GM23338 (cell line): ENCODE measurements around the gene MAST4. TPM values are rescaled to one million over a fixed set of nuclear protein-coding genes. Genes with fewer than 3 reads are reported as not detected.

Experiments used
- ATAC-seq: fragments of 200-7000 bp; cut with Tn5 transposase; 3 replicates; pipeline ENCODE4 v1.9.1; 2020
- DNase-seq: peaks from one replicate; pipeline ENCODE4 v3.0.0-alpha.2; 2015; ENCODE audit warnings: low spot score
- H2AFZ ChIP-seq: fragments of 200-600 bp; sonication (generic); 2 replicates; pipeline ENCODE4 v1.8.0; 2016; ENCODE audit warnings: antibody characterized with exemption, mild to moderate bottlenecking, moderate library complexity
- H3F3A ChIP-seq: fragments of 200-600 bp; sonication (generic); replicated peaks from 2 replicates; pipeline ENCODE4 v1.8.0; 2017; ENCODE audit warnings: antibody characterized with exemption, mixed run types, low read depth
- H3K27ac ChIP-seq: fragments of 200-600 bp; sonication (generic); 2 replicates; pipeline ENCODE4 v1.6.1; 2016; ENCODE audit warnings: low read depth
- H3K27me3 ChIP-seq: fragments of 200-600 bp; sonication (generic); 2 replicates; pipeline ENCODE4 v1.8.0; 2016; ENCODE audit warnings: mild to moderate bottlenecking, mixed run types, moderate library complexity; ENCODE audit not compliant: insufficient read depth
- H3K36me3 ChIP-seq: fragments of 200-600 bp; sonication (generic); 2 replicates; pipeline ENCODE4 v1.8.0; 2016; ENCODE audit warnings: mild to moderate bottlenecking; ENCODE audit not compliant: insufficient read depth
- H3K4me1 ChIP-seq: fragments of 200-600 bp; sonication (generic); 2 replicates; pipeline ENCODE4 v1.8.0; 2016; ENCODE audit warnings: mild to moderate bottlenecking, moderate library complexity; ENCODE audit not compliant: insufficient read depth
- H3K4me2 ChIP-seq: fragments of 200-600 bp; sonication (generic); 2 replicates; pipeline ENCODE4 v1.7.1; 2017; ENCODE audit warnings: mixed run types
- H3K4me3 ChIP-seq: fragments of 200-600 bp; sonication (generic); 2 replicates; pipeline ENCODE4 v1.6.1; 2016; ENCODE audit warnings: mixed run types
- H3K79me2 ChIP-seq: fragments of 200-600 bp; sonication (generic); replicated peaks from 2 replicates; pipeline ENCODE4 v1.8.0; 2017; ENCODE audit warnings: mild to moderate bottlenecking; ENCODE audit not compliant: insufficient read depth
- H3K9me2 ChIP-seq: fragments of 200-600 bp; sonication (generic); 2 replicates; pipeline ENCODE4 v1.8.0; 2017; ENCODE audit not compliant: insufficient read depth
- H4K20me1 ChIP-seq: fragments of 200-600 bp; sonication (generic); replicated peaks from 2 replicates; pipeline ENCODE4 v1.8.0; 2017; ENCODE audit warnings: mild to moderate bottlenecking; ENCODE audit not compliant: insufficient read depth
- H3K27ac Mint-ChIP-seq: 2 replicates; pipeline ENCODE4 v1.8.0; 2020; ENCODE audit warnings: inconsistent platforms, mild to moderate bottlenecking, moderate library complexity, mixed read lengths
- H3K27me3 Mint-ChIP-seq: 3 replicates; pipeline ENCODE4 v1.8.0; 2022; ENCODE audit warnings: low read depth, mild to moderate bottlenecking, moderate library complexity, mixed read lengths, inconsistent platforms; ENCODE audit not compliant: insufficient read depth, poor library complexity
- H3K36me3 Mint-ChIP-seq: 3 replicates; pipeline ENCODE4 v1.8.0; 2021; ENCODE audit warnings: low read depth, mild to moderate bottlenecking, inconsistent platforms, moderate library complexity, mixed read lengths
- H3K4me1 Mint-ChIP-seq: 3 replicates; pipeline ENCODE4 v1.8.0; 2020; ENCODE audit warnings: mild to moderate bottlenecking, inconsistent platforms, mixed read lengths
- H3K4me3 Mint-ChIP-seq: 3 replicates; pipeline ENCODE4 v1.8.0; 2021; ENCODE audit warnings: moderate library complexity, mild to moderate bottlenecking, inconsistent platforms, mixed read lengths
- H3K9me3 Mint-ChIP-seq: 3 replicates; pipeline ENCODE4 v1.8.0; 2020; ENCODE audit warnings: moderate library complexity, mild to moderate bottlenecking, inconsistent platforms, mixed read lengths
- CREB1 ChIP-seq: fragments of 250-450 bp; sonication (Bioruptor Pico); IDR thresholded peaks from 2 replicates; pipeline ENCODE4 v1.5.0; 2020; ENCODE audit warnings: low read depth, mild to moderate bottlenecking, moderate library complexity
- EZH2 ChIP-seq: fragments of 200-600 bp; sonication (generic); IDR thresholded peaks from one replicate; pipeline ENCODE4 v1.8.0; 2017; ENCODE audit warnings: antibody characterized with exemption, mild to moderate bottlenecking, low read depth; ENCODE audit not compliant: unreplicated experiment
- EZH2phosphoT487 ChIP-seq: fragments of 200-600 bp; sonication (generic); IDR thresholded peaks from one replicate; pipeline ENCODE4 v1.8.1; 2018; ENCODE audit warnings: antibody characterized with exemption; ENCODE audit not compliant: unreplicated experiment
- JUNB ChIP-seq: IDR thresholded peaks from one replicate; pipeline ENCODE4 v1.6.1; 2016; ENCODE audit warnings: antibody characterized with exemption; ENCODE audit not compliant: unreplicated experiment
- NANOG ChIP-seq: IDR thresholded peaks from 2 replicates; pipeline ENCODE4 v1.6.1; 2016; ENCODE audit warnings: antibody characterized with exemption, borderline replicate concordance
- POLR2AphosphoS5 ChIP-seq: IDR thresholded peaks from 2 replicates; pipeline ENCODE4 v1.6.1; 2016; ENCODE audit warnings: antibody characterized with exemption, low read depth
- REST ChIP-seq: IDR thresholded peaks from one replicate; pipeline ENCODE4 v1.6.1; 2018; ENCODE audit warnings: antibody characterized with exemption; ENCODE audit not compliant: unreplicated experiment
- STAT1 ChIP-seq: IDR thresholded peaks from one replicate; pipeline ENCODE4 v1.6.1; 2016; ENCODE audit warnings: antibody characterized with exemption; ENCODE audit not compliant: unreplicated experiment
- ZNF331 ChIP-seq: fragments of 250-450 bp; sonication (Bioruptor Pico); IDR thresholded peaks from 2 replicates; pipeline ENCODE4 v1.5.0; 2020; ENCODE audit warnings: low read depth, mild to moderate bottlenecking, moderate library complexity
- ZNF462 ChIP-seq: fragments of 250-450 bp; sonication (Bioruptor Pico); IDR thresholded peaks from 2 replicates; pipeline ENCODE4 v1.5.0; 2020; ENCODE audit warnings: mild to moderate bottlenecking, moderate library complexity
- polyA plus RNA-seq: library from polyadenylated mRNA; unstranded; fragments of >200 nt; fragmentation: Nextera tagmentation; extraction: Ambion mirVana; gene quantifications from 2 replicates; pipeline ENCODE4 v1.2.1, GENCODE V29; 2016
- total RNA-seq: library from RNA; depleted of rRNA; stranded (reverse); fragments of >200 nt; shearing (Covaris generic); gene quantifications from 2 replicates; pipeline ENCODE4 v1.2.3, GENCODE V29; 2014

The MAST4 gene
- total and polyA plus RNA-seq, 2 experiments from 2014 or later: 3.6 to 8.5 TPM

- ATAC-seq (no peak), DNase-seq (no peak)
- Histone ChIP-seq H3K4me2 (no peak overlapping the region), H4K20me1 (no peaks in the 10 kb centered on the region), H3K27ac (no peak overlapping the region), H3K79me2 (no peaks in the 10 kb centered on the region), H3F3A (no peaks in the 10 kb centered on the region), H3K36me3 (no peaks in the 10 kb centered on the region), H3K9me2 (peaks cover 9% of the 10 kb centered on the region; the same call in 1 of the 2 replicates), H3K4me3 (no peak overlapping the region), H2AFZ (no peak overlapping the region), H3K27me3 (no peaks in the 10 kb centered on the region), H3K4me1 (no peaks in the 10 kb centered on the region)
- Mint-ChIP-seq H3K27me3 (peaks cover 2% of the 10 kb centered on the region), H3K27ac (no peak overlapping the region), H3K9me3 (no peaks in the 10 kb centered on the region), H3K4me3 (no peak overlapping the region), H3K4me1 (no peaks in the 10 kb centered on the region), H3K36me3 (no peaks in the 10 kb centered on the region)
- TF ChIP-seq NANOG: no peak
- TF ChIP-seq JUNB: no peak
- no peak for TF ChIP-seq ZNF331 (CRISPR knock-in tag)
- no peak for TF ChIP-seq ZNF462 (CRISPR knock-in tag)
These were observed 224.5 kb downstream of the MAST4 start for GRCh38 chr5:66820630-66821207.

- peaks cover 9% of the 10 kb centered on the region for H3K4me1 Mint-ChIP-seq
- Histone ChIP-seq H3K9me2 (peaks cover 9% of the 10 kb centered on the region; the same call in 1 of the 2 replicates), H3K4me2 (no peak overlapping the region), H3K4me1 (peaks cover 9% of the 10 kb centered on the region; the same call in 1 of the 2 replicates), H3K27ac (no peak overlapping the region), H3K4me3 (no peak overlapping the region), H3K27me3 (no peaks in the 10 kb centered on the region), H3K79me2 (no peaks in the 10 kb centered on the region), H3F3A (no peaks in the 10 kb centered on the region), H4K20me1 (no peaks in the 10 kb centered on the region), H2AFZ (no peak overlapping the region), H3K36me3 (no peaks in the 10 kb centered on the region)
- H3K27me3 Mint-ChIP-seq: peaks cover 2% of the 10 kb centered on the region
- no peak for ATAC-seq
- H3K36me3 Mint-ChIP-seq: no peaks in the 10 kb centered on the region
- no peak overlapping the region for H3K4me3 Mint-ChIP-seq
- no peaks in the 10 kb centered on the region for H3K9me3 Mint-ChIP-seq
- H3K27ac Mint-ChIP-seq: no peak overlapping the region
- no peak for DNase-seq
- TF ChIP-seq EZH2 (no peak), REST (no peak), CREB1 (no peak), JUNB (no peak), EZH2phosphoT487 (no peak), POLR2AphosphoS5 (no peak), ZNF331 (CRISPR knock-in tag) (no peak), STAT1 (no peak)
These were observed 225.7 kb downstream of the MAST4 start for GRCh38 chr5:66821688-66822429.
